Right hindlimb (tissue), 1 donor: ENCODE data around the gene CFAP65.
A peak's percentile ranks its signal among the peaks of the same experiment; 100 is the strongest.

Experiments
- DNase-seq: peaks from one replicate; pipeline ENCODE4 v3.0.0-alpha.2; 2018

Gene CFAP65

GRCh38 chr2:218991674-218992168 lies 49.6 kb downstream of the CFAP65 start:
- DNase-seq, result no peak

DNA sequence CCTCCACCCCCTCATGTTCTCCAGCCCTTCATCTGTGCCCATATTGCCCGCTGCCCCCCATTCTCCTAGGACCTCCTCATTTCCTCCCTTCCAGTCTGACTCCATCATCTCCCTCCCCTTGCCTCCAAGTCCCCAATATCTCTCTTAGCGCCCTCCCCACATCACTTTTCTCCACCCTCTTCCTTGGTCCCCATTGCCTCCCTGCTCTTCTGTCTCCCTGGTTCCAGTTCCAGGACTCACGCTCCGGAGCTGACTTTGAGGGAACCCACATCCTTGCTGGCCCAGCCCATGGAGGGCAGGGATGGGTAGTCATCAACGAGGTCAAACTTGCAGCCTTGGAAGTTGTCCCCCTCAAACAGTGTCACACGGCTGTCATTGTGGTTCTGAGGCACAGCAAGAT lies 50.7 kb downstream of the CFAP65 start:
- no peak for DNase-seq

- DNase-seq, result no peak
Measured at GRCh38 chr2:218990052-218990451, 51.3 kb downstream of the CFAP65 start.

DNA sequence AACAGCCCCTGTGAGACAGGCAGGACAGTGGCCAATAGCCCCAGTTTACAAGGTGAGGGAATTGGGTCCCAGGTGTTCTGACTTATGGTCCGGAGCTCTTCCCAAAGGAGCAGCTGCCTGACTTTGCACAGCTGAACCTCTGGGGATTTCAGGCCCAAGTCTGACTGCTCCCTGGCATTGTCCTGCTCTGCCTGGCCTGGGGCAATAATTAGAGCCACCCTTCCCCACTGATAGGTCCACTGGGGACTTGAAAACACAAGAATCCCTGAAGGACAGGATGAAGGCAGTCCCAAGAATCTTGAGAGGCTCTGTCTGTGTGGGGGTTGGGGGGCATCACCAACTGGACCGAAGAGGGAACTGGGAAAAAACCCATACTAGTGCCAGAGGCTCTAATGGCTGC lies 52.7 kb downstream of the CFAP65 start:
- no peak for DNase-seq

GRCh38 chr2:218988164-218988563 lies 53.2 kb downstream of the CFAP65 start:
- DNase-seq, result no peak

DNA sequence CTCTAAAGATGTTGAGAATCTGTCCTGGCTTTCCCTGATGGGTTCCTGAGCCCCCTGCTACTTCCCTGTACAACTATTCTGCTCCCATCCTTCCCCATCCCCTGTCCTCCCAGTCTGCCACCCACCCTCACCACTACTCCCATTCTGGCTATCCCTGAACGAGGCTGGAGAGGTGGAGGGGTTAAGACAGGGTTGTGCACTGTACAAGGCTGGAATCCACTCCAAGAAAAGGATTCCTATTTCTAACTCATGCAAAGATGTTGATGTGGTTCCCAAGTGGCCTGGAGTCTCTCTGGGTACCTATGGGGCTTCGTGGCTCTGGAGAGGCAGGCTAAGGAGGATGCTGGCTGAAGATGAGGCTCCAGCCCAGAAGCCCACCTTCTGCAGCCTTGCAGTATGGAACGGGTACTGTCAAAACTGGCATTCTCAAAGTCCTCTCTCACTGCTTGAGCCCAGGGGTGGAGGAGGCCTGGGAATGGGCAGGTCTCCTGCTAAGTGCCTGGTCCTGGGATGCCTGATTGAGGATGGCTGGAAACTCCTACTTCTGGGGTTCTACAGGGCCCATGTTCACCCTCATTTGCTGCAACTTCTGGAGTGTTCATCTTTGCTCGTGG lies 55.1 kb downstream of the CFAP65 start:
- no peak for DNase-seq

DNA sequence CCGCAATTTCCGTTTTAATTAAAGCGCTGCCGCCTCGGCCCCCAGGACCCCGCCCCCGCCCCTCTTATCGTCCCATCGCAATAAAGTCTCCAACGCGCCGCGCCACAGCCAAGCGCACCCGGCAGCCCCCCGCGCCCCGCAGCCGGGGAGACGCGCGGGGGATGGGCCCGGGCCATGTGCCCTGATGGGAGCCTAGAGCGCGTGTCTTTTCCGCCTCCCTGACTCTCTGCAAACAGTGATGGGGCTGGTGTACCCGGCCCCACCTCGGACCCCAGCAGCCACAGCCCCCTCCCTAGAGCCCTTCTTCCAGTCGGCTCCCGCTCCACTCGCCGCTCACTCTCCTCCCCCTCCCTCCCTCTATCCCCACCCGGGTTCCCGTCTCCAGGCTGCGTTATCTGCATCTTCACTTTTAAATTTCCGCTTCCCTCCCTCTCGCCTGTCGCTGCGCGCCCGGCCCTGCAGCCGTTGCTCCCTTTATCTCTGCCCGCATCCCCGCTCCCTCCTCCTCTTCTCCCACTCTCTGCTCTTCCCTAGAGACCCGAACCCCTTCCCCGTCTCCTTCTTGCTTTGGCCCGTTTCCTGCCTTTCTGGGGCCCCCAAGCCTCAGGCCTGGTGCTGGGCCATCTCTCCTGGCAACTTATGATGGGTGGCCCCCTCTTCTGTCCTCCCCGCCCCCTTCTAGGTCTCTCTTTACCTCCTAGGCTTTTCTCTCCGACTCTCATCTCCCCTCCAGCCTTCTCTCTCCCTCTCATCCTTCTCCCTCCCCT lies 55.8 kb downstream of the CFAP65 start:
- DNase-seq, result no peak

GRCh38 chr2:218985021-218985324 lies 56.3 kb downstream of the CFAP65 start, which contains the start of gene FEV:
Gene FEV (minus strand): TSS chr2:218985184. CDS start chr2:218985075, 109 bp downstream.
- DNase-seq, result no peak

DNA sequence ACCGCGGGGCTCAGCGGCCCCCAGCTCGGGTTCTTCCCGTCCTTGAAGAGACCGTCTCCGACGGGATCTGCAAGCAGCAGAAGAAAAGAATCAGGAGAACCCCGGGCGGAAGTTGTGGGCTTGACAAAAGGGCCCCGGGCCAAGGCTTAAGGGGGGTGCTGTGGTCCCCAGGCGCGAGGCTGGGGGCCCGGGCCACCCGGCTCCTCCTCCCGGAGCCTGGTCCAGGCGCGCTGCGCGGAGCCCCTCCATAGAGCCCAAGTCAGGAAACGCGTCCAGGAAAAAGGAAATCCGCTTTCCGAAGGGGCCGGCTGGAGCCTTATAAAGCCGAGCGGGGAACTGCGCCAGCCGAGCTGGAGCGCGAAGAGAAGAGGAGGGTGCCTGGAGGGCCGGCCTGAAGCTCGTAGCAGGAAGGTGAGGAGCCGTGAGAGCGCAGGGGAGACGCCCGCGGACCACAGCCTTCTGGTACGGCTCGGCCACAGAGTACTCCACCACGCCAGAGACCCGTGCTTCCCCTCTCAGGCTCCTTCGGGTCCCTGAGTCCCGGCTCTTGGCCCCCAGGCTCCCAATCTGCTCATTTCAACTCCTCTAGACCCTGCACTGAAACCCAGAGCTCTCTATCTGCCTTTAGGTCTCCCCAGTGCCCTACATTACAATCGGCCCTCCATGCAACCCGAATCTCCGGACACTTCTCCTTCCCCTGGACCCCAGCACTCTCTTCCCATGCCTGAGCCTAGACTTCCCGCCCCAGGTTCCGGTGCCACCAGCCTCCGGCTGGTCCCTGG lies 56.9 kb downstream of the CFAP65 start:
- peak; percentile 59 for DNase-seq

- no peak for DNase-seq
Measured at GRCh38 chr2:218983934-218984238, 57.4 kb downstream of the CFAP65 start.

DNA sequence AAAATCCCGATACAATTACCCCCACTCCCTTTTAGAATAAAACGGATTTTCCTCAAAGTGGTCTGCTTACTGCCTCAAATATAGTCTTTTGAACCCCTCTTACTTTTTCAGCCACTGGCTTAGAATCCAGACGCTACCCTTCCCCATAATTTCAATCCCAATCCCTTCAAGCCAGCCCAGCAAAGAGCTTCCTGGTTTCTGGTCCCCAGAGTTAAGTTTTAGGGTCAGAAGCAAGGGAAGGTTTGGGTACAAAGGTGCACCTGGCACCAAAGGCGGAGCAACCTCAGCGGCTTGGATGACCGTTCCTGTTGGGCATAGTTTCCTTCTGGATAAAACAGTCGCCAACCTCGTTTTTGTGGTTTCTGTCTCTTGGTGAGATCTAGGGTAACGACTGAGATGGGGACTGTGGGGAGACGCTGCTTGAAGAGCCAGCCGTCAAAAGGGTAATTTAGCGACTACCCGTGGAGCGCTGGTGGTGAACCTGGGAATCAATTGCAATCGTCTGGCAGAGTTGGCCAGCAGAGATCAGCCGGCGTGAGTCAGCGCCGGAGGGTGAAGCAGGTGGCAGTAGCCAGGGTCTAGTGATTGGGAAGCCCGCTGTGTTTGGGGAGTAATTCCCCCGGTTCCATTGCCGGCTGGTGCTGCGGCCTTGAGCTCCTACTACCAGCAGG lies 57.9 kb downstream of the CFAP65 start:
- DNase-seq, result no peak

DNA sequence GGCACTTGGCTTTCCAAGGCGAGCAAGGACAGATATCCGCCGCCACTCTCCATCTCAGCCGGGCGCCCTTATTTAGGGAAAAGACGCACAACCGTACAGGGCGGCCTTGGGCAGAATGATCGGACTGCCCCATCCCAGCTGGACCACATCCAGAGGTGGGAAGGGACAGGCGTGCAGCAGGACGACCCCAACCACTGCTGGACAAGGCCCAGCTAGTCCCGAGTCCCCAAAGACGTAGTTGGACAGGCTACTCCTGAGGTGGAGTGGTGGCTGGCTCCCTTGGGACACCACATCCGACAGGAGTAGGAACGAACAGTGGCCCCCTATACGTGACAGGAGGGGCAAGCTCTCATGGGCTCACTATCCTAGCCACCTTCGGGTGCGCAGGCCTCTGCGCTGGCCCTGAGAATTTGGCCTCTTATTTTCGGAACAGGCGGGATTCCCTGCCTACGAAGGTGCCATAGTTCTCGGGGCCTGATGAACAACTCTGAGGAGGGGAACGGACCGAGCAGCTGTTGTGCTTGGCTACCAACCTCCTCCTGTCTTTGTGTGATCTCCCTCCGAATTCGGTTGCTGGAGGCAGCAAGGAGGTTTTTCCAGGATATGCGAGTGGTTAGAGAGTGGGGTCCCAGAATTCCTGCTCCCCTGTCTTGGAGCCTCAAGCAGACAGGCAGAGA lies 58.6 kb downstream of the CFAP65 start:
- DNase-seq, result no peak

GRCh38 chr2:218981881-218982585 lies 59.3 kb downstream of the CFAP65 start:
- DNase-seq, result peak; percentile 72

GRCh38 chr2:218981390-218981880 lies 59.9 kb downstream of the CFAP65 start:
- DNase-seq, result no peak

- no peak for DNase-seq
Measured at GRCh38 chr2:218980735-218981389, 60.5 kb downstream of the CFAP65 start.

DNA sequence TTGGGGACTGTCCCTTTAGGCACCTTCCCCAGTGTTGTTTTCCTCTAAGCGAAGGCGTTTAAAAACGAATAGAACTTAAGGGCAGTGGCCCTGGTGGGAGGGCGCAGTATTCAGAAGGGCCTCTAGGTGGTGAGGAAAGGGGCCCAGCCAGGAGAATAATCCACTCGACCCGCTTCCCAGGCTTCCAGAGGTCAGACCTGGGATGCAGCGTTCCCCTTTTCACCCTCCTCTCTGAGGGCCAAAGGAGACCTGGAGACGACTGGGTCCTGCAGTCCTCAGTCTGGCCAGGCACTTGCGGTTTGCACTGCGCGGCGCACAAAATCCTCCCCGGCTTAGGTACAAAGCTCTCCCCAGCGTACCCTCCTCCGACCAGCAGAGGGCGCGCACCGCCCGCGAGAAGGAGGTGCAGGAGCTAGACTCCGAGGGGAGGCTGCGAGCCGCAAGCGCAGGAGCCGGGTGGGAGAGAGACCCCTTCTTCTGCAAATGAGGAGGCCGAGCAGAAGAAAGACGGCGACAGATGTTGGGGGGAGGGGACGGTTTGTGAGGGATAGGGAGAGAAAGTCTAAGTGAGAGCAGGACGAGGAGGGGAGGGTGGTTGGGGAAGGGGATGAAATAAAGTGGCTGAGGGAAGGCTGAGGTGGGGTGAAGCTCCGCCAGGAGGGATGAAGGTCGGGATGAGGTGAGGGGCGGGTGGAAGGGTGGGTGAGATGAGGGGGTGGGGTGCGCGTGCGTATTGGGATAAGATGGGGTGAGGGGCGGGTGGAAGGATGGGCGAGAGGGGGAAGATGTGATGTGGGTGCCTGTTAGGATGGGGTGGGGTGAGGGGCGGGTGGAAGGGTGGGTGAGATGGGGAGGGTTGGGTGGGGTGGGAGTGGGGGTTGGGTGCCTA lies 61.2 kb downstream of the CFAP65 start:
- DNase-seq, result peak; percentile 81

- no peak for DNase-seq
Measured at GRCh38 chr2:218975060-218975777, 66.1 kb downstream of the CFAP65 start.

DNA sequence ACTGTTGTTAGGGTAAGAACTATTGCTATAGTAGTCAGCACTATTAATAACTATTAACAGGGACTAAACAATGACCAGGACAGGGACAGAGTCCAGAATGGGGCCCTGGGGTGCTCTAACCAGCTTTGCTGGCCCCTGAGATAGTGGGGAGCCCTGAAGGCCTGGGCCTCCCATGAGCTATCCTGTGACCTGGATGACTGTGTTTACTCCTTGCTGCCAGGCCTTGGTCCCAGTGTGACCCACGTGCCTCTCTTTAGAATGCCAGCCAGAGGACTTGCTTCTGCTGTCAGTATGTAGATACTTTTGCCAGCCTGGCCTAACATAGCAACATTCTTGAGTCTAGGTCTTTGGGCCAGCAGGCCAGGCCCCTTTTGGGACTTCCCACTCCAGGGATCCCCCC lies 70.4 kb downstream of the CFAP65 start:
- DNase-seq, result no peak

GRCh38 chr2:218964041-218964771 lies 77.1 kb downstream of the CFAP65 start:
- no peak for DNase-seq
